AG08395 (cell line): ENCODE results near the gene TRPC3.

ENCODE experiments used
- DNase-seq: peaks from one replicate; pipeline ENCODE4 v3.0.0; 2012; ENCODE audit warnings: mixed read lengths, low spot score

Gene TRPC3

DNA sequence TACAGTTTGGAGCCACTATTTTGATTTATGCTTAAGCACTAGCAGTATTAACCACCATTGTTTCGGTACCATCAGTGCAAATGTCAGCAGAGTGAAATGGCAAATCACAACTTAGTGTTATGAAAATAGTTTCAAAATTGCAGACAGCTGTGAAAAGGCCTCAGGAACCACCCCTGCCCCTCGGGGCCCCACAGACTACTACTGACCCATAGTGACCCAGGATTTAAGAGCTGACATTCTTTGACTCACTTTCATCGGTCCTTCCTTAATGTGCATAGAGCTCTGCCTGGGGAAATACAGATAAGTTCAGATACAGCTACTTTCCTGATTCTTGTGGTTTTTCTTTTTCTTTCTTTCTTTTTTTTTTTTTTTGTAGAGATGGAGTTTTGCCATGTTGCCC is 78.3 kb downstream of the TRPC3 start:
- no peak for DNase-seq

- peak; percentile 96 for DNase-seq
Observed at GRCh38 chr4:121869841-121870822, 81.7 kb downstream of the TRPC3 start, which contains the start of gene BBS7. TSS of gene BBS7 (minus strand) at chr4:121870474. CDS start at chr4:121870313, 161 bp downstream.

DNA sequence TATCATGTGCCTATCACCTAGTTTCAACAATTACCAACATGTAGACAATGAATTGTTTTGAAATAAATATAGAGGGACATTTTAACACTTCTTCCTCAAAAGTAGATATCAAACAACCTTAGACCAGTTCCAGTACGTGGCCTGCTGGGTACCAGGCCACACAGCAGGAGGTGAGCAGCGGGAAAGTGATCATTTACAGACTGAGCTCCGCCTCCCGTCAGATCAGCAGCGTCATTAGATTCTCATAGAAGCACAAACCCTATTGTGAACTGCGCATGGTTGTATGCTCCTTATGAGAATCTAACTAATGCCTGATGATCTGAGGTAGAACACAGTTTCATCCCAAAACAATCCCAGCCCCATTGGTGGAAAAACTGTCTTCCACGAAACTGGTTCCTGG is 88.1 kb downstream of the TRPC3 start:
- DNase-seq: no peak

DNA sequence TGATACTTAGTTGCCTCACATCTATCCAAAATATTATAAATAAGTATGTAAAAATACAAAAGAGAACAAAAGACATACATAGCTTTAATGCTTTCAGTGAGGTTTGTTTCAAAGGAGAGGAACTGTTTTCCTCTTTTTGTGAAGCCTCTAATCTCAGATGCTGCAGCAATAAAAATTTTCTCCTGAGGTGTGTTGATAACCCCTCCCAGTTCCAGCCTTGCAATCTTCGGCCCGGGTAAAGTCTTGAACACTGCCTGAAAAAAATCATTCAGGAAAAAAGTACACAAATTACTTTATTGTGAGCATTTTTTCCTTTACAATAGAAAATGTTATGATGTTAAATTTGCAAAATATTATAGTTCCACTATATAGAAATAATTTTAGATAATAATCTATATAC is 90.4 kb downstream of the TRPC3 start:
- no peak for DNase-seq

DNA sequence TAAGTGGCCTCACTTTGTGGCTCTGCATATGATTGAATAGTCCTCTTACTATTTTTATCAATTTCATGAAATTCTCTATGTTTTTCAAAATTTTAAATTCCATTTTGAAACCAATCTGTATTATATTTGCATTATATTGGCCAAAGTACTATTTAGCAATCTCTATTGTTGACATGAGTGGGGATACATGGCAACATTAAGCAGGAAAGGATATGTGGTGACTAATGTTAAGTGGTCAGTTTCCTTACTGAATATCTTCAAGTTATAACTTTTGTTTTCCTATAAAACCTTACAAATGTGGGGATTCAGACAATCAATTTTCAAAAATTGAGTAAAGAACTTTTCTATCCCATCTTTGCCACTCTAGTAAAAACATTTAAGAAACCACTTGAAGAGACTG is 91.7 kb downstream of the TRPC3 start:
- DNase-seq: no peak

DNA sequence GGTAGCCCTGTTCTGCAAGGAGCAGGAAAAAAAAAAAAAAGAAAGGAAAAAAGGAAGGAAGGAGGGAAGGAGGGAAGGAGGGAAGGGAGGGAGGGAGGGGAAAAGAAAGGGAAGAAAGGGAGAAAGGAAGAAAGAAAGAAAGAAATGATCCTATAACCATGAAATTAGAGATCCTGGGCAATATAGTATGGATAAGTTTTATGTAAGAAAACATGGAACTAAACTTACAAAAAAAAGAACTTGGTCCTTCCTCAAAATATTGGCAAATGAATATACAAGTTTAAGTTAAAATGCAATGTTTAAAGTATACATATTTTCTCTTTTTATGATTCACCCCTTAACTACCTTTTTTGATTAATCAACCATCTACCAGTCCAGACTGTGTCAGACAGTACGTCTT is 100.5 kb downstream of the TRPC3 start:
- DNase-seq: no peak

DNA sequence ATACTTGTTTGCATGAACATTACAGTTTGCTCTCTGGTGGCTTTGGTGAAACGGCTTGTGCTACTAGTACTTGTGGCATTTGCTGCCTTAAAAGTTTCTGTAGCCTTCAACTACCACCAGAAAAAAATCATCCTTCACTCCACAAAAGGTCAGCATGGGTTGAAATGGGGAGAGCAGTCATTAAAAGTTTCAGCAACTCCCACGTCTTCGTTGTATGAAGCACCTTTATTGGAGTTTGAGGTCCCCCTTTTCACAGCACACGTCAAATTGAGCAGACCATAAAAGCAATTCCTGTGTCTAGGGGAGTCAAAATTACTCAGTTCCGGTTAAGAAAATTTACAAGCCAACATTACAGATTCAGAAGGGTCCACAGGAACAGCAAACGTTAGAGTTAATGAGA is 105.2 kb downstream of the TRPC3 start:
- DNase-seq: no peak

DNA sequence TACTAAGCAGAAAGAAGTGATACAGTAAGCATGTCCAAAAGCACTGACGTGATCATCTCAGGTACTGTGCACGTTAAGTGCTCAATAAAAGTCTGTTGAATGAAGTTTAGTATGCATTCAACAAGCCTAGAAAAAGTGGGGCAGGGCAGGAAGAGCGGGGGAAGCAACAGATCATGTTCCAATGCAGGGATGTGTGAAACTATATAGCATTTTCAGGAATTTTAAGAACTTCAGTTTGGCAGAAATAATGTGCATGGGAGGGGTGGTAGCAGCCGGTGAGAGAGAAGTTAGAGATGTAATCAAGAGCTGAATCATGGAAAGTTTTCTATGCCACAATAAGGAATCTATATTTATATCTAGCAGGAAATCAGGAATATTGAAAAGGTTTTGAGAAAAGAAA is 109.0 kb downstream of the TRPC3 start:
- DNase-seq: no peak

DNA sequence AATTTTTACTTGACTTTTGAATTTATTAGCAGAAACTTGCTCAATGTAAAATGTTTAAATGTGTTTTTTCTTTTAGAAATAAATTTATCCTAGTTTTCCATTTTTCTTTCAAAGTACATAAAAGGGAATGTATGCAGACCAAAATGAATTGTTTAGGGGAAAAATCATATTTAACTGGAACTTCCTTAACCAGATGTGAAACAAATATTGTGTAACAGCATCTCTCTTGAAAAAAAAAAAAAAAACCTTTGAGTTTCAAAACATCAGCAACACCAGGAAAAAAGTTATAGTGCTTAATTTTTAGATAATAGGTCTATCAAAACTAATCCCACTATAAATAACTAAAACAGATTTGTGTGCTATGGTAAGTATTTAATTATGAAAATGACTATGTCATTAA is 113.7 kb downstream of the TRPC3 start:
- DNase-seq: no peak

DNA sequence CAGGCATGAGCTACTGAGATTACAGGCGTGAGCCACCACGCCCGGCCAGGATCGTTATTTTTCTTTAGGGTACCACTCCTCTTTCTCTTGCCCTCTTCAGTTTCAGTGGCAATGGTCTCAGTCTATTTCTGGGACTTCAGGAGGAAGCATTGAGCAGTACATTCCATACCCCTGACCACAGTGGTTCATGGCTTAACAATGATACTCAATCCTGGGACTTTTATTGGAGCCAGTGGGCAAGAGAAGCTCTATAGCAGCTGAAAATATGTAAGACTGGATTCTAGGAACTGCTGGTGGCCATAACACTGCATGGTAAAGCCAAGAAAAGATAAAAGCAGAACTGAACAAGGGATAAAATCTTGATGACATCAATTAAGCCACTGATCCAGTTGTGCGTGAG is 122.3 kb downstream of the TRPC3 start:
- no peak for DNase-seq
